Aortic smooth muscle cell (primary cell): ENCODE measurements around the gene NEK10. TPM values are rescaled to one million over a fixed set of nuclear protein-coding genes. Genes with fewer than 3 reads are reported as not detected.

Experiments used
- total RNA-seq: library from RNA; depleted of rRNA; stranded (reverse); fragments of >200 nt; gene quantifications from 2 replicates; pipeline ENCODE4 v1.2.3, GENCODE V29; 2014

The NEK10 gene, protein sequence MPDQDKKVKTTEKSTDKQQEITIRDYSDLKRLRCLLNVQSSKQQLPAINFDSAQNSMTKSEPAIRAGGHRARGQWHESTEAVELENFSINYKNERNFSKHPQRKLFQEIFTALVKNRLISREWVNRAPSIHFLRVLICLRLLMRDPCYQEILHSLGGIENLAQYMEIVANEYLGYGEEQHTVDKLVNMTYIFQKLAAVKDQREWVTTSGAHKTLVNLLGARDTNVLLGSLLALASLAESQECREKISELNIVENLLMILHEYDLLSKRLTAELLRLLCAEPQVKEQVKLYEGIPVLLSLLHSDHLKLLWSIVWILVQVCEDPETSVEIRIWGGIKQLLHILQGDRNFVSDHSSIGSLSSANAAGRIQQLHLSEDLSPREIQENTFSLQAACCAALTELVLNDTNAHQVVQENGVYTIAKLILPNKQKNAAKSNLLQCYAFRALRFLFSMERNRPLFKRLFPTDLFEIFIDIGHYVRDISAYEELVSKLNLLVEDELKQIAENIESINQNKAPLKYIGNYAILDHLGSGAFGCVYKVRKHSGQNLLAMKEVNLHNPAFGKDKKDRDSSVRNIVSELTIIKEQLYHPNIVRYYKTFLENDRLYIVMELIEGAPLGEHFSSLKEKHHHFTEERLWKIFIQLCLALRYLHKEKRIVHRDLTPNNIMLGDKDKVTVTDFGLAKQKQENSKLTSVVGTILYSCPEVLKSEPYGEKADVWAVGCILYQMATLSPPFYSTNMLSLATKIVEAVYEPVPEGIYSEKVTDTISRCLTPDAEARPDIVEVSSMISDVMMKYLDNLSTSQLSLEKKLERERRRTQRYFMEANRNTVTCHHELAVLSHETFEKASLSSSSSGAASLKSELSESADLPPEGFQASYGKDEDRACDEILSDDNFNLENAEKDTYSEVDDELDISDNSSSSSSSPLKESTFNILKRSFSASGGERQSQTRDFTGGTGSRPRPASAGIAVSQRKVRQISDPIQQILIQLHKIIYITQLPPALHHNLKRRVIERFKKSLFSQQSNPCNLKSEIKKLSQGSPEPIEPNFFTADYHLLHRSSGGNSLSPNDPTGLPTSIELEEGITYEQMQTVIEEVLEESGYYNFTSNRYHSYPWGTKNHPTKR
- total RNA-seq: 26.4 and 36.9 TPM in 2 replicates

DNA sequence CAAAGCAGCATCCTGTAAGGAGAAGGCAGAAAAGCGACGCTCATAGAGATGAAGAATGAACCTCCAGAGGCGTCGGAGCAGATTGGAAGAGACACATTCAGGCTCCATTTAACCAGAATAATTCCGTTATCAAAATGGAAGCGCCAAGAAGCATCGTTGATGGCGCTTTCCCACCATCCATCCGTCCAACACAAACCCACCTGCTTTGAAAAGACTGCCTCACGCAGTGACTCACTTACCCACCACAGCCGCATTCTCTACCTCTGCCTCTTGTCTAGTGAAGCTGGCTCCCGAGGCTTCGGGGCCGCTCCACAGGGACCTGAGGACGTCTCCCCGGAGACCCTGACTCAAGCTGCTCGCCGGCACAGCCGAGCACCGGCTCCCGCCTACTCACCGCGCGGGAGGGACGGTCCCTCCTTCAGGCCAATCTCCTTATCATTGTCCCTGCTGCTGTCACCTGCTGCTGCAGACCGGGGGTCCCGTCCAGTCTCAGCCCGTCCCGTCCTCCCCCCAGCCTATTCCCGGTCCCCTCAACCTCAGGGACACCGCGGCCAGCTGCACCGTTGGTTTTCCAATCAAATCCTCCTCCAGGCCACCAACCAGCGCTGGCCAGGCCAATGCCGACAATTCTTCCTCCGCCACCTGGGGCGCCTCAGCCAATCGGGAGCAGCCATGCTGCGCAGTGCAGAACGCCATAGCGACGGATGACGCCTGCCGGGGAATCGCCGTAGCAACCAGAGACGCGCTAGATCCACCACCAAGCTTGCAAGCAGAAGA, at the start of gene NEK10:
TSS of gene NEK10 (minus strand) at position 553 of the 777 bp plus-strand sequence. CDS start 16,501 bp downstream, outside the sequence.

Other genes starting within 250 kb of the NEK10 start
- gene SLC4A7, start 115.0 kb upstream of the NEK10 start, total RNA-seq: 209 and 313 TPM in 2 replicates